H1 (cell line): Measurements from ENCODE around the gene PHGDH. TPM values are rescaled to one million over a fixed set of nuclear protein-coding genes. Genes with fewer than 3 reads are reported as not detected.

Experiments
- CTCF ChIA-PET: fragments of 300-600 bp; sonication (Branson Sonifier 250); formaldehyde crosslinking; loops from one replicate; lab custom pipeline; 2021; ENCODE audit not compliant: partially characterized antibody; lab: Charles Lee
- POLR2A ChIA-PET: fragments of 300-600 bp; sonication (Branson Sonifier 250); formaldehyde crosslinking; loops from one replicate; lab custom pipeline; 2021; ENCODE audit warnings: inconsistent platforms; ENCODE audit not compliant: partially characterized antibody; lab: Charles Lee
- DNase-seq, 2 experiments: peaks; one replicate each; pipeline versions ENCODE4 v3.0.0 to v3.0.0-alpha.2; 2010 to 2022; ENCODE audit warnings: low spot score in 2 of 2, low read depth in 1 of 2, mixed read lengths in 1 of 2
- FAIRE-seq: peaks from 2 replicates; lab custom pipeline; 2011; peaks lifted over from hg19 to GRCh38; lab: Jason Lieb, UNC
- H2AFZ ChIP-seq: 2 replicates; pipeline ENCODE4 v1.8.1; 2012; ENCODE audit warnings: low read length, inconsistent platforms
- H2AK5ac ChIP-seq: 2 replicates; pipeline ENCODE4 v1.6.1; 2013; ENCODE audit warnings: low read depth, low read length
- H2BK120ac ChIP-seq: replicated peaks from 2 replicates; pipeline ENCODE3; 2013; ENCODE audit warnings: low read depth, low read length, inconsistent platforms
- H2BK12ac ChIP-seq: 2 replicates; pipeline ENCODE4 v1.6.1; 2013; ENCODE audit warnings: low read depth, low read length
- H2BK15ac ChIP-seq: 2 replicates; pipeline ENCODE4 v1.6.1; 2013; ENCODE audit warnings: low read length
- H2BK20ac ChIP-seq: 2 replicates; pipeline ENCODE4 v1.6.1; 2013; ENCODE audit warnings: low read length
- H2BK5ac ChIP-seq: 2 replicates; pipeline ENCODE4 v1.6.1; 2013; ENCODE audit warnings: low read depth, low read length
- H3K14ac ChIP-seq: 2 replicates; pipeline ENCODE4 v1.6.1; 2013; ENCODE audit warnings: inconsistent platforms; ENCODE audit not compliant: insufficient read length
- H3K18ac ChIP-seq: 2 replicates; pipeline ENCODE4 v1.6.1; 2013; ENCODE audit warnings: low read length; ENCODE audit errors: extremely low read depth
- H3K23ac ChIP-seq: 2 replicates; pipeline ENCODE4 v1.6.1; 2013; ENCODE audit warnings: inconsistent platforms; ENCODE audit not compliant: insufficient read length
- H3K23me2 ChIP-seq: 2 replicates; pipeline ENCODE4 v1.6.1; 2013; ENCODE audit warnings: low read depth, low read length
- H3K27ac ChIP-seq: 2 replicates; pipeline ENCODE4 v1.6.1; 2011; ENCODE audit warnings: low read depth, low read length, inconsistent platforms
- H3K27me3 ChIP-seq, 4 experiments: replicated peaks in 1 of 4; 1 replicate in 1 of 4; 2 replicates in 3 of 4; pipeline versions ENCODE4 v1.6.1 to v1.8.1; 2011 to 2013; ENCODE audit warnings: low read length in 3 of 4, mild to moderate bottlenecking in 3 of 4, inconsistent platforms in 2 of 4, mixed read lengths in 2 of 4, moderate library complexity in 1 of 4; ENCODE audit not compliant: control insufficient read depth in 3 of 4, insufficient read depth in 3 of 4; ENCODE audit errors: extremely low read depth in 1 of 4
- H3K36me3 ChIP-seq, 4 experiments: 2 replicates each; pipeline versions ENCODE4 v1.6.1 to v1.8.1; 2011 to 2013; ENCODE audit warnings: mild to moderate bottlenecking in 4 of 4, low read length in 3 of 4, moderate library complexity in 2 of 4, control low read depth in 1 of 4, inconsistent platforms in 1 of 4; ENCODE audit not compliant: insufficient read depth in 4 of 4, control insufficient read depth in 2 of 4
- H3K4ac ChIP-seq: replicated peaks from 2 replicates; pipeline ENCODE3; 2013; ENCODE audit warnings: low read length, low read depth, mixed read lengths, inconsistent platforms; ENCODE audit not compliant: insufficient read length
- H3K4me1 ChIP-seq, 4 experiments: replicated peaks in 1 of 4; 1 replicate in 1 of 4; 2 replicates in 3 of 4; pipeline versions ENCODE4 v1.6.1 to v1.8.1; 2011 to 2013; ENCODE audit warnings: low read length in 3 of 4, inconsistent platforms in 2 of 4, mixed read lengths in 1 of 4; ENCODE audit not compliant: insufficient read depth in 4 of 4, control insufficient read depth in 3 of 4
- H3K4me2 ChIP-seq, 2 experiments: 2 replicates each; pipeline versions ENCODE4 v1.6.1 to v1.8.1; 2011 to 2013; ENCODE audit warnings: low read depth in 2 of 2, low read length in 2 of 2, control low read depth in 1 of 2, inconsistent platforms in 1 of 2, mild to moderate bottlenecking in 1 of 2; ENCODE audit not compliant: insufficient read depth in 1 of 2
- H3K4me3 ChIP-seq, 4 experiments: fragments of 200-600, 300-600 bp in 1 of 4; sonication (generic), shearing (Covaris generic), sonication (Bioruptor Twin) in 1 of 4; 2 replicates each; pipeline versions ENCODE4 v1.5.1 to v1.8.1; 2011 to 2016; ENCODE audit warnings: low read length in 4 of 4, low read depth in 3 of 4, control low read depth in 2 of 4, inconsistent platforms in 2 of 4, mild to moderate bottlenecking in 2 of 4, mixed read lengths in 1 of 4, moderate library complexity in 1 of 4; ENCODE audit not compliant: insufficient read depth in 2 of 4; ENCODE audit errors: extremely low read depth in 1 of 4
- H3K56ac ChIP-seq: replicated peaks from 2 replicates; pipeline ENCODE3; 2013; ENCODE audit warnings: low read depth, mild to moderate bottlenecking, mixed read lengths, low read length, inconsistent platforms; ENCODE audit not compliant: insufficient read length
- H3K79me1 ChIP-seq: 2 replicates; pipeline ENCODE4 v1.6.1; 2013; ENCODE audit warnings: low read depth, low read length, control low read depth
- H3K79me2 ChIP-seq, 2 experiments: 2 replicates each; pipeline versions ENCODE4 v1.6.1 to v1.8.1; 2012 to 2013; ENCODE audit warnings: low read length in 2 of 2, mild to moderate bottlenecking in 2 of 2, inconsistent platforms in 1 of 2; ENCODE audit not compliant: insufficient read depth in 2 of 2, control insufficient read depth in 1 of 2
- H3K9ac ChIP-seq, 4 experiments: replicated peaks in 1 of 4; 1 replicate in 1 of 4; 2 replicates in 3 of 4; pipeline versions ENCODE4 v1.6.1 to v1.8.1; 2011 to 2013; ENCODE audit warnings: low read depth in 3 of 4, low read length in 3 of 4, control low read depth in 2 of 4, mild to moderate bottlenecking in 2 of 4, moderate library complexity in 2 of 4, inconsistent platforms in 1 of 4; ENCODE audit errors: extremely low read depth in 1 of 4
- H3K9me3 ChIP-seq, 2 experiments: 2 replicates each; pipeline versions ENCODE4 v1.6.1 to v1.8.1; 2012 to 2013; ENCODE audit warnings: mild to moderate bottlenecking in 2 of 2, moderate library complexity in 2 of 2, control low read depth in 1 of 2, inconsistent platforms in 1 of 2, low read depth in 1 of 2, low read length in 1 of 2, mixed read lengths in 1 of 2; ENCODE audit not compliant: insufficient read depth in 2 of 2
- H4K20me1 ChIP-seq, 2 experiments: replicated peaks in 1 of 2; 2 replicates each; pipeline versions ENCODE3 to v1.8.1; 2011 to 2013; ENCODE audit warnings: inconsistent platforms in 2 of 2, low read length in 2 of 2, mild to moderate bottlenecking in 1 of 2; ENCODE audit not compliant: insufficient read depth in 2 of 2, control insufficient read depth in 1 of 2
- H4K5ac ChIP-seq: 2 replicates; pipeline ENCODE4 v1.6.1; 2013; ENCODE audit warnings: low read length, low read depth, mixed read lengths, inconsistent platforms; ENCODE audit not compliant: insufficient read length
- H4K8ac ChIP-seq: 2 replicates; pipeline ENCODE4 v1.8.0; 2013; ENCODE audit warnings: mild to moderate bottlenecking, moderate library complexity, low read length, inconsistent platforms; ENCODE audit not compliant: insufficient read depth; ENCODE audit errors: extremely low read depth
- H4K91ac ChIP-seq: replicated peaks from 2 replicates; pipeline ENCODE3; 2013; ENCODE audit warnings: low read length, mixed read lengths, inconsistent platforms; ENCODE audit not compliant: insufficient read length
- BCL11A ChIP-seq, 2 experiments: IDR thresholded peaks; one replicate each; pipeline ENCODE4 v1.6.1; 2011; ENCODE audit warnings: low read depth in 2 of 2, low read length in 2 of 2, mild to moderate bottlenecking in 2 of 2
- BRCA1 ChIP-seq: IDR thresholded peaks from 2 replicates; pipeline ENCODE4 v1.6.1; 2012; ENCODE audit warnings: low read depth, low read length, improper control_type of control experiment
- CBX8 ChIP-seq: fragments of 300-800, 300-1000 bp; sonication (generic); IDR thresholded peaks from 2 replicates; pipeline ENCODE4 v1.7.1; 2016; ENCODE audit warnings: low read depth, low read length, borderline replicate concordance
- EP300 ChIP-seq, 2 experiments: IDR thresholded peaks; 1 replicate in 1 of 2; 2 replicates in 1 of 2; pipeline ENCODE4 v1.6.1; 2011 to 2012; ENCODE audit warnings: low read depth in 2 of 2, low read length in 2 of 2, mild to moderate bottlenecking in 2 of 2, borderline replicate concordance in 1 of 2, inconsistent platforms in 1 of 2, moderate library complexity in 1 of 2
- EZH2 ChIP-seq: fragments of 200-600 bp; sonication (generic); IDR thresholded peaks from 2 replicates; pipeline ENCODE4 v1.7.1; 2012; ENCODE audit warnings: low read depth, mild to moderate bottlenecking, moderate library complexity, low read length, inconsistent platforms; ENCODE audit not compliant: severe bottlenecking
- HDAC2 ChIP-seq, 2 experiments: fragments of 300-600 bp in 1 of 2; sonication (generic) in 1 of 2; IDR thresholded peaks; 2 replicates each; pipeline ENCODE4 v1.6.1; 2011 to 2012; ENCODE audit warnings: low read depth in 2 of 2, low read length in 2 of 2, mild to moderate bottlenecking in 2 of 2, moderate library complexity in 2 of 2, borderline replicate concordance in 1 of 2, inconsistent platforms in 1 of 2
- KDM4A ChIP-seq: IDR thresholded peaks from one replicate; pipeline ENCODE4 v1.7.1; 2012; ENCODE audit warnings: low read depth, mild to moderate bottlenecking, moderate library complexity, low read length, inconsistent platforms; ENCODE audit not compliant: severe bottlenecking
- PHF8 ChIP-seq: fragments of 200-600 bp; sonication (generic); conservative IDR thresholded peaks from 2 replicates; pipeline ENCODE4 v1.7.1; 2012; ENCODE audit warnings: low read depth, mild to moderate bottlenecking, inconsistent platforms, low read length, moderate library complexity
- RBBP5 ChIP-seq: IDR thresholded peaks from 2 replicates; pipeline ENCODE4 v1.7.1; 2012; ENCODE audit warnings: low read depth, mild to moderate bottlenecking, inconsistent platforms, low read length, moderate library complexity, borderline replicate concordance
- SP2 ChIP-seq: IDR thresholded peaks from 2 replicates; pipeline ENCODE4 v1.6.1; 2012; ENCODE audit warnings: mild to moderate bottlenecking, low read length, inconsistent platforms
- TAF1 ChIP-seq: IDR thresholded peaks from 2 replicates; pipeline ENCODE4 v1.6.1; 2011; ENCODE audit warnings: mild to moderate bottlenecking, low read depth, low read length
- WGBS, 2 experiments: shearing (Covaris generic) in 1 of 2; methylation state at CpG; one replicate each; pipeline versions ENCODE4 v1.1.6 to v1.1.7; 2013 to 2015; ENCODE audit warnings: low lambda C conversion rate in 2 of 2, mixed read lengths in 2 of 2, inconsistent platforms in 1 of 2, low coverage in 1 of 2, missing lambda C conversion rate in 1 of 2; ENCODE audit not compliant: insufficient replicate concordance in 2 of 2, insufficient coverage in 1 of 2, insufficient read length in 1 of 2; ENCODE audit errors: extremely low coverage in 1 of 2, missing lambda C conversion rate in 1 of 2; 5-methylcytosine and 5-hydroxymethylcytosine counted together
- polyA plus RNA-seq, 7 experiments: library from polyadenylated mRNA; depleted of rRNA in 3 of 7; stranded (reverse) in 5 of 7; unstranded in 2 of 7; fragments of >200 nt in 5 of 7; fragments of 200-250 nt in 2 of 7; gene quantifications; 1 replicate in 5 of 7; 2 replicates in 1 of 7; 4 replicates in 1 of 7; pipeline versions ENCODE4 v1.2.1 to v1.2.3, GENCODE V29; 2011 to 2013; ENCODE audit warnings: missing spikeins in 2 of 7, mixed read lengths in 2 of 7
- total RNA-seq: library from RNA; stranded (reverse); fragmentation: NEBNext Ultra II Directional; extraction: Animal tissue kit (Norgen Biotek cat#: 25700); gene quantifications from 2 replicates; pipeline ENCODE4 v1.2.1, GENCODE V29; 2021
- TF ChIP-seq, protein P1 (sequence below): IDR thresholded peaks from 2 replicates; pipeline ENCODE4 v1.6.1; 2011; ENCODE audit warnings: low read length, improper control_type of control experiment

The PHGDH gene
- total and polyA plus RNA-seq, 2 of the 8 experiments (the other 6 are each of a cell fraction or from before 2014, with no cell fraction given), result 358 to 687 TPM

DNA sequence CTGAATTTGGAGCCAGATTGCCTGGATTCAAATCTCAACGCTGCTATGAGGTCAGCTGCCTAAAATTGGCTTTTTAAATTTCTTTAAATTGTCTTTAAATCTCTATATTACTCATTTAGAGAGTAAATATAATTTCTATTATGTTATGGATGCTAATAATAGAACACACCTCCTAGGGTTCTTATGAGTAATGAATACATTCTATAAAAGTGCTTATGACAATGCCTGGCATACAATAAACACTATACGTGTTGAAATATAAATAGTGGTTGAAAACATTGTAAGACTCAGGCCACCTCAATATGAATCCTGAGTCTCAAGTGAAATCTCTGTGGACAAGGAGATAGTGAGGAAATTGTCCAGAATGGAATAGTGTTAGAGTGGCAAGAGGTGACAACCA is 31.0 kb upstream of the PHGDH start:
- H3K4me1 ChIP-seq, result peaks cover 3 to 10% (median 7%) of the 10 kb centered on the region in 4 experiments; a peak in 6 of 7 replicates
- H2AK5ac ChIP-seq, result no peak overlapping the region
- no peak overlapping the region for H3K27ac ChIP-seq
- H3K23ac ChIP-seq, result no peak overlapping the region
- H3K4me2 ChIP-seq, result no peak overlapping the region
- no peak overlapping the region for H3K18ac ChIP-seq
- 94% methylated on average over 2 of the region's 2 CpGs; no CpG with 5 or more reads in 1 of the 2 experiments for WGBS, 2 experiments
- DNase-seq, result no peak
- H3K36me3 ChIP-seq, result no peaks in the 10 kb centered on the region
- no peak overlapping the region for H4K91ac ChIP-seq
- H3K9ac ChIP-seq, result no peak overlapping the region
- H3K9me3 ChIP-seq, result no peaks in the 10 kb centered on the region
- no peaks in the 10 kb centered on the region for H3K79me1 ChIP-seq
- H3K79me2 ChIP-seq, result no peaks in the 10 kb centered on the region
- no peak overlapping the region for H2BK5ac ChIP-seq
- no peak overlapping the region for H2BK12ac ChIP-seq
- H3K23me2 ChIP-seq, result no peaks in the 10 kb centered on the region; the same call in 1 of the 2 replicates
- no peak overlapping the region for H2BK15ac ChIP-seq
- no peak overlapping the region for H3K56ac ChIP-seq
- no peaks in the 10 kb centered on the region for H3K27me3 ChIP-seq
- H3K14ac ChIP-seq, result no peak overlapping the region
- no peak overlapping the region for H3K4ac ChIP-seq
- H4K20me1 ChIP-seq, result no peaks in the 10 kb centered on the region
- ChIA-PET POLR2A (interaction anchor here (1.3 to 10.2 kb wide), 3 partner anchors 7 to 33 kb away, joined by 5 to 167 read pairs (median 36); partner anchors contain the start of gene PHGDH), CTCF (interaction anchor here (0.6 to 10.4 kb wide), 4 partner anchors 18 to 92 kb away, joined by 3 to 141 read pairs (median 62); partner anchors contain the start of gene ZNF697)
- no peak overlapping the region for H2BK120ac ChIP-seq
- H2AFZ ChIP-seq, result no peak overlapping the region
- no peak for FAIRE-seq
- no peak overlapping the region for H4K5ac ChIP-seq
- no peak overlapping the region for H4K8ac ChIP-seq
- no peak overlapping the region for H2BK20ac ChIP-seq
- H3K4me3 ChIP-seq, result no peak overlapping the region
- TF ChIP-seq TAF1 (no peak), SP2 (no peak), EP300 (IDR thresholded peaks at IDR 0.05; ENCODE audit: borderline replicate concordance in 1 of 2, low read depth in 2 of 2, low read length in 2 of 2) (no peak), CBX8 (no peak), BRCA1 (no peak), PHF8 (no peak), BCL11A (IDR thresholded peaks at IDR 0.05; ENCODE audit: low read depth in 2 of 2, low read length in 2 of 2) (no peak), KDM4A (no peak), HDAC2 (IDR thresholded peaks at IDR 0.05; ENCODE audit: borderline replicate concordance in 1 of 2, low read depth in 2 of 2, low read length in 2 of 2) (no peak), EZH2 (no peak), RBBP5 (no peak)
- TF ChIP-seq, protein P1, sequence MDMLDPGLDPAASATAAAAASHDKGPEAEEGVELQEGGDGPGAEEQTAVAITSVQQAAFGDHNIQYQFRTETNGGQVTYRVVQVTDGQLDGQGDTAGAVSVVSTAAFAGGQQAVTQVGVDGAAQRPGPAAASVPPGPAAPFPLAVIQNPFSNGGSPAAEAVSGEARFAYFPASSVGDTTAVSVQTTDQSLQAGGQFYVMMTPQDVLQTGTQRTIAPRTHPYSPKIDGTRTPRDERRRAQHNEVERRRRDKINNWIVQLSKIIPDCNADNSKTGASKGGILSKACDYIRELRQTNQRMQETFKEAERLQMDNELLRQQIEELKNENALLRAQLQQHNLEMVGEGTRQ, result no peak
